Measurements from ENCODE around the gene TGFBR3.

DNA sequence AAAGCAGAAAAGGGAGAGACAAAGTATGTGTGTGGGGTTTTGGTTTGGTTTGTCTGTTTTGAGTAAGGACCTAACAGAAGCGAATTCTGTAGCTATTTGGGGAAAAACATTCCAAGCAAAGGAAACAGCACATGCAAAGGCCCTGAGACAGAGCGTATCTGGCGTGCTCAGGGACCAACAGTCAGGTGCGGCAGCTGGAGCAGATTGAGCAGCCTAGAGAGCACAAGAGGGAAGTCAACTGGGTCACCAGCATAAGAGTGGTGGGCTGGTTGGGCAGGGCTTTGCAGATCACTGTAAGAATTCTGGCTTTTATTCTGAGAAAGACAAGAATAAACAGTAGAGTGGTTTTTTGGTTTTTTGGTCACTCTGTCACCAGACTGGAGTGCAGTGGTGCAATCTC is 11.8 kb downstream of the TGFBR3 start:
- no peak for TF ChIP-seq EZH2 (IDR thresholded peaks at IDR 0.05; ENCODE audit: insufficient read depth, low read length)
- TF ChIP-seq, protein P1, sequence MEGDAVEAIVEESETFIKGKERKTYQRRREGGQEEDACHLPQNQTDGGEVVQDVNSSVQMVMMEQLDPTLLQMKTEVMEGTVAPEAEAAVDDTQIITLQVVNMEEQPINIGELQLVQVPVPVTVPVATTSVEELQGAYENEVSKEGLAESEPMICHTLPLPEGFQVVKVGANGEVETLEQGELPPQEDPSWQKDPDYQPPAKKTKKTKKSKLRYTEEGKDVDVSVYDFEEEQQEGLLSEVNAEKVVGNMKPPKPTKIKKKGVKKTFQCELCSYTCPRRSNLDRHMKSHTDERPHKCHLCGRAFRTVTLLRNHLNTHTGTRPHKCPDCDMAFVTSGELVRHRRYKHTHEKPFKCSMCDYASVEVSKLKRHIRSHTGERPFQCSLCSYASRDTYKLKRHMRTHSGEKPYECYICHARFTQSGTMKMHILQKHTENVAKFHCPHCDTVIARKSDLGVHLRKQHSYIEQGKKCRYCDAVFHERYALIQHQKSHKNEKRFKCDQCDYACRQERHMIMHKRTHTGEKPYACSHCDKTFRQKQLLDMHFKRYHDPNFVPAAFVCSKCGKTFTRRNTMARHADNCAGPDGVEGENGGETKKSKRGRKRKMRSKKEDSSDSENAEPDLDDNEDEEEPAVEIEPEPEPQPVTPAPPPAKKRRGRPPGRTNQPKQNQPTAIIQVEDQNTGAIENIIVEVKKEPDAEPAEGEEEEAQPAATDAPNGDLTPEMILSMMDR (IDR thresholded peaks at IDR 0.05; ENCODE audit: insufficient read depth, low read depth, low read length), result no peak

All from astrocyte (in vitro differentiated cells and primary cell).